Measurements from ENCODE around the gene LRRC19.

- TF ChIP-seq EZH2 (IDR thresholded peaks at IDR 0.05; ENCODE audit: borderline replicate concordance, insufficient read depth, low read depth, low read length, poor library complexity, severe bottlenecking) (no peak), CTCF (IDR thresholded peaks at IDR 0.05) (no peak)
Measured at GRCh38 chr9:26971721-26972120, 33.8 kb downstream of the LRRC19 start.
